Measurements from ENCODE around the gene MAP2K2.

GRCh38 chr19:4044990-4045465, 78.9 kb downstream of the MAP2K2 start:
- TF ChIP-seq RARB (CRISPR knock-in tag; IDR thresholded peaks at IDR 0.05) (no peak), TOX (CRISPR knock-in tag; IDR thresholded peaks at IDR 0.05; ENCODE audit: borderline replicate concordance) (no peak)
